ENCODE measurements around the gene RMND5B. TPM values are rescaled to one million over a fixed set of nuclear protein-coding genes. Genes with fewer than 3 reads are reported as not detected.
A peak's percentile ranks its signal among the peaks of the same experiment; 100 is the strongest.

Gene RMND5B
- total and polyA plus RNA-seq, 8 donors: 28.9 to 41.5 (median 30.3) TPM

GRCh38 chr5:178113141-178113787 is 17.6 kb upstream of the RMND5B start, which contains the start of gene N4BP3:
Gene N4BP3 (plus strand): TSS chr5:178113532. CDS start chr5:178119584, 6,052 bp downstream.
- ATAC-seq (peak; percentile 90), DNase-seq (peak in 3 of 4 donors; percentile 64 to 91 (median 66))
- no peak for TF ChIP-seq CTCF (IDR thresholded peaks at IDR 0.05)
- peak within 1 kb of the TSS; percentile 36 to 56 for H3K4me3 ChIP-seq
- H3K27me3 ChIP-seq: peaks cover 17 to 79% of the 10 kb centered on the region in 2 donors
- intact Hi-C loops (cut with DNase I): no loop called here
- H3K36me3 ChIP-seq: no peaks in the 10 kb centered on the region
- H3K27ac ChIP-seq: peak within 1 kb of the TSS; percentile 19 to 80
- peaks cover 6 to 54% of the 10 kb centered on the region in 2 donors for H3K4me1 ChIP-seq
- H3K9me3 ChIP-seq: no peaks in the 10 kb centered on the region

- intact Hi-C loops (cut with DNase I): no loop called here
- no peaks in the 10 kb centered on the region for H3K36me3 ChIP-seq
- H3K4me3 ChIP-seq: peak overlapping the region; percentile 36 to 56
- no peaks in the 10 kb centered on the region for H3K9me3 ChIP-seq
- peak overlapping the region; percentile 19 to 80 for H3K27ac ChIP-seq
- H3K4me1 ChIP-seq: peaks cover 6 to 53% of the 10 kb centered on the region in 2 donors
- ATAC-seq (peak; percentile 38), DNase-seq (peak in 1 of 4 donors; percentile 79)
- TF ChIP-seq CTCF (IDR thresholded peaks at IDR 0.05): no peak
- peaks cover 17 to 82% of the 10 kb centered on the region in 2 donors for H3K27me3 ChIP-seq
These were observed 16.9 kb upstream of the RMND5B start for GRCh38 chr5:178113841-178114324.

GRCh38 chr5:178114325-178115135 is 16.3 kb upstream of the RMND5B start:
- intact Hi-C loops (cut with DNase I): no loop called here
- Histone ChIP-seq H3K4me1 (peaks cover 6 to 54% of the 10 kb centered on the region in 2 donors), H3K36me3 (no peaks in the 10 kb centered on the region), H3K27ac (peak overlapping the region in 1 of 2 donors; percentile 80), H3K27me3 (peaks cover 17 to 82% of the 10 kb centered on the region in 2 donors), H3K9me3 (no peaks in the 10 kb centered on the region), H3K4me3 (peak overlapping the region; percentile 36 to 56)
- TF ChIP-seq CTCF (IDR thresholded peaks at IDR 0.05): no peak
- DNase-seq: peak in 1 of 4 donors; percentile 73
- peak; percentile 37 for ATAC-seq

GRCh38 chr5:178115136-178115813 is 15.5 kb upstream of the RMND5B start:
- no peaks in the 10 kb centered on the region for H3K36me3 ChIP-seq
- intact Hi-C loops (cut with DNase I): no loop called here
- DNase-seq (no peak), ATAC-seq (no peak)
- H3K27ac ChIP-seq: peak overlapping the region in 1 of 2 donors; percentile 80
- H3K4me1 ChIP-seq: peaks cover 6 to 55% of the 10 kb centered on the region in 2 donors
- TF ChIP-seq CTCF (IDR thresholded peaks at IDR 0.05): no peak
- H3K9me3 ChIP-seq: no peaks in the 10 kb centered on the region
- peaks cover 17 to 82% of the 10 kb centered on the region in 2 donors for H3K27me3 ChIP-seq
- H3K4me3 ChIP-seq: peak overlapping the region in 1 of 2 donors; percentile 56
